GM20431 (cell line): ENCODE results near the gene CSF1R.

Source experiments
- in situ Hi-C: fragments of 300-500 bp; cut with MseI, MboI; formaldehyde crosslinking; loops from one replicate; pipeline ENCODE4 v1.15.0; 2020; ENCODE audit warnings: low sequenced_read_pairs; ENCODE audit not compliant: unreplicated experiment

CSF1R gene

GRCh38 chr5:150121448-150122157 is 35.2 kb upstream of the CSF1R start:
- in situ Hi-C loops: loop anchor here (10.0 kb wide), 1 partner anchor 47 kb away; no protein-coding TSS in a partner anchor

- in situ Hi-C loops: loop anchor here (10.0 kb wide), 1 partner anchor 46 kb away; no protein-coding TSS in a partner anchor
These were observed 34.5 kb upstream of the CSF1R start for GRCh38 chr5:150120617-150121447.

GRCh38 chr5:150120062-150120441 is 33.7 kb upstream of the CSF1R start:
- in situ Hi-C loops: loop anchor here (10.0 kb wide), 1 partner anchor 45 kb away; no protein-coding TSS in a partner anchor

GRCh38 chr5:150119421-150120061 is 33.2 kb upstream of the CSF1R start:
- in situ Hi-C loops: loop anchor here (10.0 kb wide), 1 partner anchor 45 kb away; no protein-coding TSS in a partner anchor

- in situ Hi-C loops: no loop called here
These were observed 32.3 kb upstream of the CSF1R start for GRCh38 chr5:150118561-150119229.

- in situ Hi-C loops: no loop called here
These were observed 31.7 kb upstream of the CSF1R start for GRCh38 chr5:150117945-150118560.

- in situ Hi-C loops: no loop called here
These were observed 30.5 kb upstream of the CSF1R start for GRCh38 chr5:150116667-150117400.

GRCh38 chr5:150114773-150115408 is 28.5 kb upstream of the CSF1R start:
- in situ Hi-C loops: no loop called here

- in situ Hi-C loops: no loop called here
These were observed 27.8 kb upstream of the CSF1R start for GRCh38 chr5:150114102-150114641.

- in situ Hi-C loops: no loop called here
These were observed 26.8 kb upstream of the CSF1R start for GRCh38 chr5:150113047-150113744.

- in situ Hi-C loops: no loop called here
These were observed 26.1 kb upstream of the CSF1R start for GRCh38 chr5:150112201-150113046.

GRCh38 chr5:150111122-150111521 is 24.8 kb upstream of the CSF1R start:
- in situ Hi-C loops: no loop called here

GRCh38 chr5:150109921-150110320 is 23.6 kb upstream of the CSF1R start:
- in situ Hi-C loops: no loop called here

- in situ Hi-C loops: no loop called here
These were observed 22.6 kb upstream of the CSF1R start for GRCh38 chr5:150108711-150109514.

- in situ Hi-C loops: no loop called here
These were observed 21.6 kb upstream of the CSF1R start for GRCh38 chr5:150107909-150108447.
